ENCODE data around the gene PIGZ. TPM values are rescaled to one million over a fixed set of nuclear protein-coding genes. Genes with fewer than 3 reads are reported as not detected.

Gene PIGZ
- total RNA-seq, 3 donors from 2014 or later, result 29.1 to 131 (median 122) TPM

- intact Hi-C loops (cut with DNase I, micrococcal nuclease), result no loop called here
- DNase-seq, result no peak
- no peak overlapping the region for H3K4me3 ChIP-seq
- H3K9me3 ChIP-seq, result no peaks in the 10 kb centered on the region
- H3K36me3 ChIP-seq (ENCODE audit: low read depth), result peaks cover 5% of the 10 kb centered on the region
- no peaks in the 10 kb centered on the region for H3K4me1 ChIP-seq (ENCODE audit: low read depth)
- no peak for ATAC-seq
- no peak for TF ChIP-seq CTCF (IDR thresholded peaks at IDR 0.05)
Observed at GRCh38 chr3:196902296-196902695, 66.3 kb downstream of the PIGZ start.

GRCh38 chr3:196901768-196902167 is 66.9 kb downstream of the PIGZ start:
- H3K4me1 ChIP-seq (ENCODE audit: low read depth), result no peaks in the 10 kb centered on the region
- H3K9me3 ChIP-seq, result no peaks in the 10 kb centered on the region
- DNase-seq, result no peak
- TF ChIP-seq CTCF (IDR thresholded peaks at IDR 0.05), result no peak
- peaks cover 5% of the 10 kb centered on the region for H3K36me3 ChIP-seq (ENCODE audit: low read depth)
- intact Hi-C loops (cut with DNase I, micrococcal nuclease), result no loop called here
- ATAC-seq, result no peak
- no peak overlapping the region for H3K4me3 ChIP-seq

Other genes starting within 250 kb of the PIGZ start
- gene PAK2, start 229.0 kb downstream of the PIGZ start, total RNA-seq, result 10 to 100 TPM; 50.6 to 74.7 (median 69.6) TPM
- gene SENP5, start 100.9 kb downstream of the PIGZ start, total RNA-seq, result 10 to 100 TPM; 24.3 to 48.1 (median 31.0) TPM
- 10 to 100 TPM; 48.0 to 57.3 (median 55.0) TPM for gene NCBP2, start 26.3 kb downstream of the PIGZ start, total RNA-seq
- 10 to 100 TPM in 2 of 3 donors, 1 to 10 TPM in 1; 8.4 to 17.3 (median 10.7) TPM for gene MELTF, start 61.0 kb upstream of the PIGZ start, total RNA-seq

All from mucosa of descending colon (tissue), 3 donors.